SK-N-MC (cell line): Measurements from ENCODE around the gene ERVFRD-1.

Source experiments
- EZH2 ChIP-seq: fragments of 200-600 bp; sonication (generic); IDR thresholded peaks from one replicate; pipeline ENCODE4 v1.6.1; 2017; ENCODE audit warnings: antibody characterized with exemption
- POLR2AphosphoS5 ChIP-seq: IDR thresholded peaks from 2 replicates; pipeline ENCODE4 v1.6.1; 2012; ENCODE audit warnings: mild to moderate bottlenecking, low read depth, low read length, borderline replicate concordance

DNA sequence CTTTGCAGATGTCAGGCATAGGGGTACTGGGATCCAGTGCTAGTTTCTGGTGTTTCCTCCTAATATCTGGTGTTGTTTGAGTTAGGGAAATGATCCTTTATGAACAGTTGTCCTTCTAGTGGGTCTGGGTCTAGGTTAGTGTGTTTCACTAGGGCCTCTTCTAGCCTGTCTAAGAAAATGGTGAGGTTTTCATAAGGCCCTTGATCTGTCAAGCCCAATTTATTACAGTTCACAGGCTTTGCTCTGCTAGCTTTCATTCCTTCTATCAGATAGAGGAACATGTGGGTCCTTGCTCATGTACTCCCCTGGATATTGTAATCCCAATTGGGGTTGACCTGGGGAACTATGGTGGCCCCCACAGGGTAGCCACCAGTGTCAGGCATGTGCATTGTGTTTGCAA is 2.8 kb downstream of the ERVFRD-1 start:
- TF ChIP-seq POLR2AphosphoS5 (no peak), EZH2 (no peak)
